Suppressor macrophage (primary cell): ENCODE data around the gene OR4K2.
"Not testable (repeated sequence)": the region's sequence is repeated elsewhere in the genome, so short reads cannot be mapped to it uniquely, and the experiment has no call there.

Source experiments
- DNase-seq, 4 experiments: peaks; one replicate each; pipeline ENCODE4 v3.0.0-alpha.2; 2020 to 2022
- total RNA-seq, 17 experiments: gene quantifications; one replicate each; lab custom pipeline; 2026; ENCODE audit warnings: mixed read lengths in 6 of 17, inconsistent platforms in 3 of 17; lab: John Stamatoyannopoulos, UW

Gene OR4K2, protein sequence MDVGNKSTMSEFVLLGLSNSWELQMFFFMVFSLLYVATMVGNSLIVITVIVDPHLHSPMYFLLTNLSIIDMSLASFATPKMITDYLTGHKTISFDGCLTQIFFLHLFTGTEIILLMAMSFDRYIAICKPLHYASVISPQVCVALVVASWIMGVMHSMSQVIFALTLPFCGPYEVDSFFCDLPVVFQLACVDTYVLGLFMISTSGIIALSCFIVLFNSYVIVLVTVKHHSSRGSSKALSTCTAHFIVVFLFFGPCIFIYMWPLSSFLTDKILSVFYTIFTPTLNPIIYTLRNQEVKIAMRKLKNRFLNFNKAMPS
- 0 to 3.1 (median 0) reads per million in 17 experiments for total RNA-seq

DNA sequence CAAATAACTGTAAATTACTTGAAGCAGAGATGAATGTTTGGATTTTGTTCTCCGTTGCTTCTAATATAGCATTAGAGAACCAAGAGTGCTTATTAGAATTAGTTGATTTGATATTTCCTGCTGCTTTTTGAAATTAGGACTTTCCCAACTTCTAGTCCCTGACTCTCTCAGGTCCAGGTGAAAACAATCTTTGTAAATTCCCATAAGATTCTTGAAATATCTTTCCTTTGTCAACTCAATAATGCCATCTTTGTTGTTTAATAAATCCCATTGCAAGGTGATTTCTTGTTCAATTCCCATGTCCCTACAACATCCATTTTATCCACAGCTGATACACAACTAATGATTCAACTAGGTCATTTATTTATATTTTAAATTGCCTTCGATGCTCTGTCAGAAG lies at the start of gene OR4K2:
Gene OR4K2, plus strand, starts transcription at position 301 of the 400 bp plus-strand sequence. CDS start 1,126 bp downstream, outside the sequence.
- no peak for DNase-seq

DNA sequence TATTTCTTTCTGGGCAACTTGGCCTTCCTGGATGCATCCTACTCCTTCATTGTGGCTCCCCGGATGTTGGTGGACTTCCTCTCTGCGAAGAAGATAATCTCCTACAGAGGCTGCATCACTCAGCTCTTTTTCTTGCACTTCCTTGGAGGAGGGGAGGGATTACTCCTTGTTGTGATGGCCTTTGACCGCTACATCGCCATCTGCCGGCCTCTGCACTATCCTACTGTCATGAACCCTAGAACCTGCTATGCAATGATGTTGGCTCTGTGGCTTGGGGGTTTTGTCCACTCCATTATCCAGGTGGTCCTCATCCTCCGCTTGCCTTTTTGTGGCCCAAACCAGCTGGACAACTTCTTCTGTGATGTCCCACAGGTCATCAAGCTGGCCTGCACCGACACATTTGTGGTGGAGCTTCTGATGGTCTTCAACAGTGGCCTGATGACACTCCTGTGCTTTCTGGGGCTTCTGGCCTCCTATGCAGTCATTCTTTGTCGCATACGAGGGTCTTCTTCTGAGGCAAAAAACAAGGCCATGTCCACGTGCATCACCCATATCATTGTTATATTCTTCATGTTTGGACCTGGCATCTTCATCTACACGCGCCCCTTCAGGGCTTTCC lies 47.2 kb upstream of the OR4K2 start:
- DNase-seq: not testable (repeated sequence)

DNA sequence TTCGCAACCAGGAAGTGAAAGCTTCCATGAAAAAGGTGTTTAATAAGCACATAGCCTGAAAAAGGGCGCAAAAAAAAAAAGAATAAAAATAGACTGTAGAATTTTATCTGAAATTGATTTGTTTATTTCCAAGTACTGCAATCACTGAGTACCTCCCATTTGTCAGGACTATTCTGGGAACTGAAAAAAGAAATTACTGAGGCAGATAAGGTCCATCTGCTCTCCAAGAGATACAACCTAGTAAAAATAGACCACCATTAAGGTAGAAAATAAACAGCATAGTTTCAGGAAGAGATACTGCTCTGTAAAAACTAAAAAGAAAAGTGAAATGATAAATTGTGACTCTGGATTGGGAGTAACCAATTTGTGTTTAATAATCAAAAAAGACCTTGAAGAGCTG lies 46.6 kb upstream of the OR4K2 start:
- no peak for DNase-seq

DNA sequence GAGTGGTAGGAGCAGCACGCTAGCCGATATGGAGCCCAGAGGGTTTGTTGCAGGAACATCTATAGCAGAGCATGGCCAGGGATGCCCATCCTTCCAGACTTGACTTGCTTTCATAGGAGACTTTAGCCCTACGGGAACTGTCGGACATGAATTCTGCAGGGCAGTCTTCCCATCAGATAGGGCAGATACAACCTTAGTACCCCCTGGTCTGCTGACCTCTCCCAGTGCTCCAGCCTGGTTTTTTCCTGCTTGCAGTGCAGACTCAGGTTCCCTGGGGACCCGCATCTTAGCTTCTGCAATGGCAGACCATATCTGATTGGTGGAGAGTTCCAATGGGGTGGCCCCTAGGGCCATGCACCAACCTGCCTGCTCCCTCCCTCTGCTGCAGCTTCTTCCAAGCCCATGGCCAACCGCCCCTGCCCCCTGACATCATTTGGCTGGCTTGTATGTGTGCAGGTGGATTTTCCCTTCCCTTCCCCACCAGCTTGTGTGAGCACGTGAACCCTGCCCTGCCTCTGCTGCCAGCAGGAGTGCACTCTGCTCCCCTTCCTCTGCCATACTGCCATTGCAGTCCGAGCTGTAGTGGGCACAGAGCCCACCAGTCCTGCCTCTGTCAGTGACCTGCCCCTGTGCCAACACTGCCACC lies 40.6 kb upstream of the OR4K2 start:
- not testable (repeated sequence) for DNase-seq

DNA sequence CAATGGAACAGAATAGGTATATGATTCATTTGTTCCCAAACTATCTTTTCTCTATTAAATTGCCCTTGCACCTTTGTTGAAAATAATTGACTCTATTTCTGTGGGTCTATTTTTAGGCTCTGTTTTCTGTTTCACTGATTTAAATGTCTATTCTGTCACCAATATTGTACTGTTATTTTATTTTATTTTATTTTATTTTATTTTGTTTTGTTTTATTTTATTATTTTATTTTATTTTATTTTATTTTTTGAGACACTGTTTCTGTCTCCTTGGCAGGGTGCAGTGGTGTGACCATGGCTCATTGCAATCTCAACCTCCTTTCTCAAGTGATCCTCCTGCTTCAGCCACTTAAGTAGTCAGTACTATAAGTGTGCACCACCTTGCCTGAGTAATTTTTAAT lies 36.5 kb upstream of the OR4K2 start:
- DNase-seq: no peak

DNA sequence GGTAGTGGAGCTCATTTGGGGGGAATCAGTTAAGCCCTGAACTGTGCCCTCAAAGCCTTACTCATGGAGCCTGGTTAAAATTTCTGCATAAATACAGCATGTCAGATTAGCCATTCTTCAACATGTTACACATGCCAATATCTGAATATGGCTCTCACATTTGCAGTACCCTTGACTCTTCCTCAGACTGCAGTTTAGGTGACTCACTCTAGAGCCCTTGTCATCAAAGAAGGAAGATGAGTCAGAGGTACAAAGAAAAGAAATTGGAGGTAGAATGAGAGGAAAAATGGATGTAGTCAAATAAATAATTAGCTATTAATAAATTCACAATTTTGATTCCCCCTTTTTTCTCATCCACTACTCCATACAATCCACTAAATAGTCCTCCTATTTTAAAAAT lies 23.6 kb upstream of the OR4K2 start:
- no peak for DNase-seq

DNA sequence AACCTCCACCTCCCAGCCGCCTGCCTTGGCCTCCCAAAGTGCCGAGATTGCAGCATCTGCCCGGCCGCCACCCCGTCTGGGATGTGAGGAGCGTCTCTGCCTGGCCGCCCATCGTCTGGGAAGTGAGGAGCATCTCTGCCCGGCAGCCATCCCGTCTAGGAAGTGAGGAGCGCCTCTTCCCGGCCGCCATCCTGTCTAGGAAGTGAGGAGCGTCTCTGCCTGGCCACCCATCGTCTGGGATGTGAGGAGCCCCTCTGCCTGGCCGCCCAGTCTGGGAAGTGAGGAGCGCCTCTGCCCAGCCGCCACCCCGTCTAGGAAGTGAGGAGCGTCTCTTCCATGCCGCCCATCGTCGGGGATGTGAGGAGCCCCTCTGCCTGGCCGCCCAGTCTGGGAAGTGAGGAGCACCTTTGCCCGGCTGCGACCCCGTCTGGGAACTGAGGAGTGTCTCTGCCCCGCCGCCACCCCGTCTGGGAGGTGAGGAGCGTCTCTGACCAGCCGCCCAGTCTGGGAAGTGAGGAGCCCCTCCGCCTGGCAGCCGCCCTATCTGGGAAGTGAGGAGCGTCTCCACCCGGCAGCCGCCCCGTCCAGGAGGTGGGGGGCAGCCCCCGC lies 8.8 kb upstream of the OR4K2 start:
- not testable (repeated sequence) for DNase-seq

DNA sequence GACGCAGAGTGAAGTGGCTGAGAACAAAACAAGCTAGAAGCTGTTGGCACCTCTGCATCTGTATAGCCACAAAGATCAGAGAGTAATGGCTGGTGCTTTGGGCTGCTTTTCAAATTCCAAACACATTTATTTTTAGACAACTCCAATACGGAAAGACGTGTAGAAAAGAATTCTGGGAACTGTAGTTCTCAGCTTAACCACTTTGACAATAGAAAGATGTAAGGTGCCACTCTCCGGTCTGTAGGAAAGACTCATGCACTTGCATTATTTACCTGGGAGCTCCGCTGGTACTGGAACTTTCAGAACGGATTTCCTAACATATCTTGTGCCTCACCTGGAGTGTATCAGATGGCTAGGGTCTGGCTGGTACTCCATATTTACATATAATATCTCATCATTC lies 1.8 kb upstream of the OR4K2 start:
- DNase-seq: no peak

DNA sequence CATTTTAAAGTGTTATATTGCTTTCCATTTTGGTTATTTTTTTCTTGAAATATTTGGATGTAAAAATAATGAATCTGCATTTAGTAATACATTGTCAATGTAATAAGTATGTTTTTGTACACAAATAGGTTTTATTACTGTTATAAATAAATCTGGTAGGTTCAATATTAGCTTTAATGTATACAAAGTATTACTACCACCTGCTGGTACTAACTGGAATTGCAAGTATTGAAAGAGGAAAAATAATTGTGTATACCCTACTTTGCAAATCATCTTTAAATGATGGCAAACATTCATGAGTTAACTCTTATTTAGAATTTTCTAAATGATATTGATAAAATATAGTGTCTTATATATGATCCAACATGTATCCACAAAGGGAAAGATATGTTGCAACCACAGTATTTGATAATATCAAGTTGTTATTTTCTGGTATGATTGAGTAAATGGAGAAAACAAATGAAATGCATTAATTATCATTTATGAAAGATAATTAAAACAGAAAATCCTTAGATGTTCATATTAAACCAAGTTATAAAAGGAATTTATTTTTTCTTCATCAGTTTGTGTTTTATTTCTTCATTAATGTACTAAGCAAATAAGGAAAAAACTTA lies 3.2 kb downstream of the OR4K2 start:
- DNase-seq: peak in 3 of 4 experiments; percentile 10 to 50 (median 35)

DNA sequence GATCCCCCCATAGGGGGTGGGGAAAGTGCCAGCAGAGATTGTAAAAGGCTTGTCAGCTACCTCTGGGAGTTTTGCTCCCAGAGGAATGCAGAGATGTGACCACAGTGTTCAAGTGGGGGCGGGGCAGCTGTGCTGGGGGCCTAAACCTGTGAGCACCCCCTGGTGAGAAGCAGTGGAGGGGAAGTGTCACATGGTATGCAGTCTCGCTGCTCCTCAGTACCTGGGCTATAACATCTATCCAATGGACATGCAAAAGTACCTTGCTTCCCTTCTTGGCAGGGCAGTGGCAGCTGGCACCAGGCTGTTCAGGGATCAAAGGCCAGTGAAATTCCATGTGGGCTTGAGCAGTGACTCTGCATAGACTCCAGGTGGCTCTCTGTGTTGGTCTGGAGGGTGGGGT lies 20.3 kb downstream of the OR4K2 start:
- DNase-seq: no peak

DNA sequence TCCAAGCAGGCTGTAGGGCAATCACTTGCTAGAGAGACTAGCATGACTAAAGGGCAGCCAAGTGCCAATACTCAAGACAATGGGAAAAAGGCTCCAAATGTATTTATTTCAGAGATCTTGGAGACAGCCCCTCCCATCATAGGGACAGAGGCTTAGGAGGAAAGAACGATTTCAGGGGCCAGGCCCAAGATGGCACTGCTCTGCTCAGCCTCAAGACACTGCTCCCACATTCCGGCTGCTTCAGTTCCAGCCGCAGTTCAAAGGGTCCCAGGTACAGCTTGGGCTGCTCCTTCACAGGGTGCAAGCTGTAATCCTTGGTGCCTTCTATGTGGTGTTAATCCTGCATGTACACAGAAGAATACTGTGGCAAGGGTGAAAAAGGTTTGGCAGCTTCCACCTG lies 26.1 kb downstream of the OR4K2 start:
- DNase-seq: no peak

DNA sequence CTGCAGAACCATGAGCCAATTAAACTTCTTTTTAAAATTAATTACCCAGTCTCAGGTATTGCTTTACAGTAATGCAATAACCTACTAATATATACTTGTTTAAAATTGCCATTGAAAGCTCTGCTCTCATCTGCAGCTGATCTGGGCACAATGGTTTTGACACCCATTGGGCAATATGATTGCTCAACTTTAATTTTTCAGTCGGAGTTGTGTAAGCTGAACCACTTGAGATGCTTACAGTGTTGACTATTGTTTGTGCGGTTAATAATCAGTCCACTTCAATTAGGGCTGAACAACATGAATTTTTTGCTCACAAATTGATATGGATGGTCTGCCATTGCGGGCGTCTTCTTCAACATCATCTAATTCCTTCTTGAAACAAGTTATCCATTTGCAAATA lies 27.5 kb downstream of the OR4K2 start:
- no peak for DNase-seq

DNA sequence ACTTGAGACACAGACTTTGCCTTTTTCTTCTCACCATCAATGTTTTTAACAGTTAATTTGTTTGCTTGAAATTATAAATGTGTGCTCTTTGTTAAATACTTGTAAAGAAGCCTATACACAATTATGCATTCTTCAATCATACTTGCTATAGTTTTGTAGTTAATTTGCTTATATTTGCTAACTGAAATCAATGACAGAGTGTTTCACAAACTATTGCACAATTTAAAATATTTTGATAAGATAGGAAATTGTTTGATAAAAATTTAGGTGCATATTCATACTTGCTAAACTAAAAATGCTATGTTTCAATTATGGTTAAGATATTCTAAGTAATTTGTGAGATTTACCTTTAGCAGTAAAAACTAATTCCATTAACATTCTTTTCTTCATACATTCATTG lies 31.7 kb downstream of the OR4K2 start:
- no peak for DNase-seq

DNA sequence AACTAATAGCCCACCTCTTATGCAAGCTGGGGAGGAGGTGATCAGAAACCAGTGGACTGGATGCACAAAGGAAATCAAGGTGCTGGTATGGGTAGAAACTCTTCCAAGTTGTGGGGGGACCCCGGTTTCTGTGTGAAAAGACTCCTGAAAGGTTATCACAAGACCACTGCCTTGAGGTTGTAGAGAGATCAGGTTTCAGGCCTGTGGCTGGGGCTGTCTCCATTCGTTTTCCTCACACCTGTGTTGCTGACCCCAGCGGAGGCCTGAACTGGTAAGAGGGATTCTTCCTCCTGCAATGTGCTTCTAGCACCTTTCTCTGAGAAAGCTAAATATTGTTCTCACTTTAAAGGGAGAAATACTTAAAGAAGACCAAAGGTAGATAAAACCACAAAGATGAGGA lies 36.2 kb downstream of the OR4K2 start:
- DNase-seq: no peak

DNA sequence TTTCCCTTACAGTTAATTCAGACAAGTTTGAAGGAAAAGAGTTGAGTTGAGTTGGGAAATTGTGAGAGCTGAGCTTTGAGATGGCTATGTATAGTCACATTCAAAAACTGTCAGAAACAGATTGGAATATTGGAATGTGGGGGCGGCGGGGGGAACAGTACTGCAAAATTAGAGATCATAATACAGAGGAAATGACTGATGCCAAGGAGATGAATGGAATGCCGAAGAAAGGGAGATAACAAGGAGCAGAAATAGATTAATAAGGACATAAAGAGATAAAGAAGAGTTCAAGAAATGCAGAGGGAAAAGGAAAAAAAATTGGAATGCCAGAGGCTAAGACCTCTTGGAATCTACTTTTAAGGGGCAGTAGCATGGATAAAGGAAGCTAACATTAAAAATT lies 42.3 kb downstream of the OR4K2 start:
- DNase-seq: no peak

DNA sequence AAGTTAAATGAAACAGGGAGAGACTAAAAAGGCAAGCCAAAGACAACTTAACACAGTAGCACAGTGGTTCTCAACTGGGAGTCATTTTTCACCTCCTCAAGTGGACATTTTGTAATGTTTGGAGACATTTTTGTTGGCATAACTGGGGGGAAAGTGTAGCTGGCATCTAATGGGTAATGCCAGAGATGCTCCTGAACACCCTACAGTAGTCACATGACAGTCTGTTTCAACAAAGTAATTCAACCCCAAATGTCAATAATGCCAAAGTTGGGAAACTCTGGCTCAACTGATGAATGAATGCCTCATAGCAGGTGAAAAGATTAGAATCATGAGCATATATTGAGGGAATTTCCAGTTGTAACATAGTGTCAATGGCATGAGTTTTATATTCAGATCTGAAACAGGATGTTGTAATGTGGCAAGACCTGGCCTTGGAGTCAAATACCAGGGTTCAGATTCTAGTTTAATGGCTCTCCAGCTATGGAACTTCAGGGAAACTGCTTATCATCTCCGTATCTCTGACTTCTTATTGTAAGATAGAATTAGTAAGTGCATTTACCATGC lies 43.1 kb downstream of the OR4K2 start:
- no peak for DNase-seq

DNA sequence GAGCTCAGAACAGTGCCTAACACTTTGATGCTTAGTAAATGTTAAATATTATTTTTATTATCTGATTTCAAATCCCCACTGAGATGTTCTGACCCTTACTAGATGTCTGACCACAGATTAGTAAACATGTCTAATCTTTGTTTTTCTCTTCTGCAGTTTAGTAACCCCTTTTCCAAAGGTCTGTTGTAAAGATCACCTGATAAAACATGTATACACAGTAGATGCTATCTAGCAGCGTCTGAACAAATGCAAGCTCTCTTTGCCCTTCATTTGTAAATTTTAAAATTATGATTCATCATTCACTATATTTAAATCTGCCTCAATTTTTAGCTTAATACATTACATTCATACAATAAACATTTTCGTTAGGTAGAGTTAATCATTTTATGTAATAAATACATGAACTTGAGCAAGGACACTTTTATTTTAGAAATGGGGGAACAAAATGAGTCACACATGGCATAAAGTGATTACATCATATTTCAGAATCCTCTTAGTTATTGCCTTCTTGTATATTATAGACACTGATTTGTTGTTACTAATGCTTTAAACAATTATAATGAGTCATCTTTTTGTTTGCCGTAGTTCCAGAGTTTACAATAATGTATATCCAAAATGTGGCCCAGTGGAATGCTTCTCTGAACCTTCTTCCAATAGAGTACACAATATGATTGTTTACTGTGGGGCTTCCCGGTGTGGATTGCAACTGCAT lies 43.8 kb downstream of the OR4K2 start:
- DNase-seq: no peak

DNA sequence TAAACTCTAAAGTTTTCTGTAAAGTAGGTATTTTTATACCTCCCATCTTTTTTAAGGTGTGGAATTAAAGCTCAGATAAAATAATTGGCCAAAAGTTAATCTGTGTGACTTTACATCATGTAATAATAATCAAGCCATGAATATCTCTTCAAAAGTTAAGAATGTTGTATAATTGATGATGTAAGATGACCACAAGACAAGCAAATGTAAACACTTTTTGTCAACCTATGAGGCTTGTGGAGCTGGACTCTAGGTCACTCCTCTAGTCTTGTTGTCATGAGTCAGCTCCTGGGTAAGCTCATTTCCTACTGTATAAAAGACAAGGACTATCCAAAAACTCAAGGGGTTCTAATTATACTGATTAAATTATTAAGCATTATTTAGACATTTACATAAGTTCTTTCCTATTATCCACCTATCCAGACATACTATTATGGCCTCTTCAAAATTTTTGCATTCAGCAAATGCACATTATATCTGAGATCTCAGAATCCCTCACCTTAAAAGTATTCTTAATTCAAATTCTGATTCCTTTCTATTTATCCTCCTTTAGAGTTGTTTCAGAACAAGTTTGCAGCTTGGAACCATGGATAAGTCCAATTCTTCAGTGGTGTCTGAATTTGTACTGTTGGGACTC lies 45.2 kb downstream of the OR4K2 start, which contains the start of gene OR4K5:
Gene OR4K5, plus strand, starts transcription at position 587 of the 637 bp plus-strand sequence. Its CDS starts 0 bp downstream, at position 587.
- DNase-seq: no peak

DNA sequence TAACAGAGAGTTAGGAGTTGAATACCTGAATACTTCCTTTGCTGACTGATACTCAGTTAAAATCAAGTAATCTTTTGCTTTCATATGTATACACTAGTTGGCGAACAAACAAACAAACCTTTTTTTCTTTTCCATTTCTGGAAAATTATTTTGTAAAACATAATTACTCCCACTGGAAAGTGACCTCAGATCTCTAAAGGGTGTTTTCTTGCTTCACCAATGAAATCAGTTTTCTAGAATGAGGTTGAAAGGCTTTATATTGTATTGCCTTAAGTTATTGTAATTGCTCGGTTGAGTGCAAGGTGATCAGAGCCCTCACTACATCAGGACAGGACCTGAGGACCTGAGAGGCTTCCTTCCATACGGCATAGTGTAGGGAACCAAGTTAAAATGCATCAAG lies 55.7 kb downstream of the OR4K2 start, which contains the start of gene OR4K1:
Gene OR4K1, plus strand, starts transcription at position 301 of the 400 bp plus-strand sequence. CDS start 4,750 bp downstream, outside the sequence.
- DNase-seq: no peak
